Cardiac muscle cell (in vitro differentiated cells and primary cell): ENCODE data around the gene MTMR11. TPM values are rescaled to one million over a fixed set of nuclear protein-coding genes. Genes with fewer than 3 reads are reported as not detected.
A peak's percentile ranks its signal among the peaks of the same experiment; 100 is the strongest.
"Not testable (repeated sequence)": the region's sequence is repeated elsewhere in the genome, so short reads cannot be mapped to it uniquely, and the experiment has no call there.

Experiments
- DNase-seq, 2 donors: peaks; one replicate each; pipeline versions ENCODE4 v3.0.0 to v3.0.0-alpha.2; 2010 to 2017; ENCODE audit warnings: low read depth in 1 of 2, low spot score in 1 of 2
- H3K27ac ChIP-seq: fragments of 200-600 bp; sonication (generic); 2 replicates; pipeline ENCODE4 v1.5.1; 2016
- H3K27me3 ChIP-seq: fragments of 200-600 bp; sonication (generic); 2 replicates; pipeline ENCODE4 v1.6.0; 2016; ENCODE audit warnings: control low read depth
- H3K36me3 ChIP-seq: fragments of 200-600 bp; sonication (generic); 2 replicates; pipeline ENCODE4 v1.5.1; 2016; ENCODE audit warnings: control low read depth
- H3K4me1 ChIP-seq: fragments of 200-600 bp; sonication (generic); 2 replicates; pipeline ENCODE4 v1.8.1; 2017; ENCODE audit warnings: low read depth, mild to moderate bottlenecking, mixed run types
- H3K4me3 ChIP-seq: fragments of 200-600 bp; sonication (generic); 2 replicates; pipeline ENCODE4 v1.5.1; 2016; ENCODE audit warnings: mild to moderate bottlenecking
- H3K9me3 ChIP-seq: fragments of 200-600 bp; sonication (generic); 2 replicates; pipeline ENCODE4 v1.5.1; 2017; ENCODE audit warnings: low read depth, mild to moderate bottlenecking, control low read depth
- CTCF ChIP-seq: IDR thresholded peaks from 2 replicates; pipeline ENCODE4 v1.5.1; 2012; ENCODE audit warnings: low read depth, mild to moderate bottlenecking, low read length
- polyA plus RNA-seq: library from polyadenylated mRNA; unstranded; fragments of >200 nt; fragmentation: Nextera tagmentation; extraction: Ambion mirVana; gene quantifications from 2 replicates; pipeline ENCODE4 v1.2.1, GENCODE V29; 2016
- total RNA-seq: library from RNA; depleted of rRNA; stranded (reverse); fragments of >200 nt; gene quantifications from 2 replicates; pipeline ENCODE4 v1.2.3, GENCODE V29; 2016

Gene MTMR11
- total and polyA plus RNA-seq, 2 experiments from 2014 or later = 1.3 to 2.3 TPM

- H3K4me1 ChIP-seq = peaks cover 11% of the 10 kb centered on the region
- H3K4me3 ChIP-seq = no peak overlapping the region
- H3K27me3 ChIP-seq = no peaks in the 10 kb centered on the region
- H3K27ac ChIP-seq = peak overlapping the region; percentile 65
- TF ChIP-seq CTCF = no peak
- no peak for DNase-seq
- peaks cover 27% of the 10 kb centered on the region for H3K36me3 ChIP-seq
- H3K9me3 ChIP-seq = no peaks in the 10 kb centered on the region
These were observed 6.2 kb upstream of the MTMR11 start for GRCh38 chr1:149942885-149943284.

- Histone ChIP-seq H3K27me3 (no peaks in the 10 kb centered on the region), H3K27ac (peak overlapping the region; percentile 65), H3K4me3 (no peak overlapping the region), H3K9me3 (no peaks in the 10 kb centered on the region), H3K36me3 (peaks cover 21% of the 10 kb centered on the region), H3K4me1 (peaks cover 15% of the 10 kb centered on the region)
- TF ChIP-seq CTCF = peak; percentile 56
- peak; percentile 62 to 72 for DNase-seq
These were observed 5.5 kb upstream of the MTMR11 start for GRCh38 chr1:149942207-149942606.

- H3K4me1 ChIP-seq = peaks cover 23% of the 10 kb centered on the region
- H3K27ac ChIP-seq = no peak overlapping the region
These were observed 3.7 kb upstream of the MTMR11 start for GRCh38 chr1:149940427-149940826.

GRCh38 chr1:149938668-149939003 is 2.0 kb upstream of the MTMR11 start:
- peaks cover 23% of the 10 kb centered on the region for H3K4me1 ChIP-seq
- not testable (repeated sequence) for H3K9me3 ChIP-seq, H3K27me3 ChIP-seq, DNase-seq, H3K36me3 ChIP-seq, H3K4me3 ChIP-seq
- peak overlapping the region; percentile 95 for H3K27ac ChIP-seq

More at GRCh38 chr1:149940427-149940826, 3.7 kb upstream of the MTMR11 start:
- DNase-seq = no peak
- peaks cover 13% of the 10 kb centered on the region for H3K36me3 ChIP-seq
- H3K9me3 ChIP-seq = no peaks in the 10 kb centered on the region
- no peaks in the 10 kb centered on the region for H3K27me3 ChIP-seq
- no peak for TF ChIP-seq CTCF
- H3K4me3 ChIP-seq = no peak overlapping the region

- H3K27ac ChIP-seq = no peak overlapping the region
- H3K4me1 ChIP-seq = peaks cover 23% of the 10 kb centered on the region
- no peak for TF ChIP-seq CTCF
- H3K9me3 ChIP-seq = no peaks in the 10 kb centered on the region
- no peaks in the 10 kb centered on the region for H3K27me3 ChIP-seq
- DNase-seq = no peak
- no peaks in the 10 kb centered on the region for H3K36me3 ChIP-seq
- H3K4me3 ChIP-seq = no peak overlapping the region
These were observed 1.1 kb upstream of the MTMR11 start for GRCh38 chr1:149937759-149938158.

GRCh38 chr1:149936992-149937705 is 470 bp upstream of the MTMR11 start:
- Histone ChIP-seq H3K4me3 (peak overlapping the region; percentile 5), H3K27me3 (no peaks in the 10 kb centered on the region), H3K27ac (no peak overlapping the region), H3K4me1 (peaks cover 23% of the 10 kb centered on the region), H3K9me3 (no peaks in the 10 kb centered on the region), H3K36me3 (no peaks in the 10 kb centered on the region)
- DNase-seq = peak in 1 of 2 donors; percentile 38
- TF ChIP-seq CTCF = no peak
